Measurements from ENCODE around the gene LINGO3. TPM values are rescaled to one million over a fixed set of nuclear protein-coding genes. Genes with fewer than 3 reads are reported as not detected.

The LINGO3 gene
- total RNA-seq, 2 donors from 2014 or later, result 0.17 TPM; not detected in 1

DNA sequence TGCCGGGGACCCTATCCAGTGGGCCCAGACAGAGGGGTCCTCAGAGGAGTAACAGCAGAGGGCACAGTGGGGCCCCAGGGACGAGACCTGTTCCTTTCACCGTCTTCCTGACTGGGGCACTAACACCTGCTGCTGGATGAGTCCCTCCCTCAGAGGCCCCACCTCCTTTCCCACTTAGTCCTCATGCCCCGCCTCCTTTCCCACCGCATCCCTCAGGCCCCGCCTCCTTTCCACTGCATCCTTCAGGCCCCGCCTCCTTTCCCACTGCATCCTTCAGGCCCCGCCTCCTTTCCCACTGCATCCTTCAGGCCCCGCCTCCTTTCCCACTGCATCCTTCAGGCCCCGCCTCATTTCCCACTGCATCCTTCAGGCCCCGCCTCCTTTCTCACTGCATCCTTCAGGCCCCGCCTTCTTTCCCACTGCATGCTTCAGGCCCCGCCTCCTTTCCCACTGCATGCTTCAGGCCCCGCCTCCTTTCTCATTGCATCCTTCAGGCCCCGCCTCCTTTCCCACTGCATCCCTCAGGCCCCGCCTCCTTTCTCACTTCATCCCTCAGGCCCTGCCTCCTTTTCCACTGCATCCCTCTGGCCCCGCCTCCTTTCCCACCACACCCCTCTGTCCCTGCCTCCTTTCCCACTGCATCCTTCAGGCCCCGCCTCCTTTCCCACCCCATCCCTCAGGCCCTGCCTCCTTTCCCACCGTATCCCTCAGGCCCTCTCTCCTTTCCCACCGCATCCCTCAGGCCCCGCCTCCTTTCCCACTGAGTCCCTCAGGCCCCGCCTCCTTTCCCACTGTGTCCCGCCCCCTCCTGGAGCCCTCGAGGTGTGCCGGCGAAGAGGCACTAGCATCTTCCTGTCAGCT is 27.3 kb upstream of the LINGO3 start:
- Mint-ChIP-seq H3K27me3 (no peaks in the 10 kb centered on the region), H3K4me1 (peaks cover 14% of the 10 kb centered on the region), H3K27ac (no peak overlapping the region), H3K36me3 (ENCODE audit: low read depth) (no peaks in the 10 kb centered on the region), H3K4me3 (no peak overlapping the region), H3K9me3 (peaks cover 7% of the 10 kb centered on the region)
- no peak for ATAC-seq (replicated peaks)

DNA sequence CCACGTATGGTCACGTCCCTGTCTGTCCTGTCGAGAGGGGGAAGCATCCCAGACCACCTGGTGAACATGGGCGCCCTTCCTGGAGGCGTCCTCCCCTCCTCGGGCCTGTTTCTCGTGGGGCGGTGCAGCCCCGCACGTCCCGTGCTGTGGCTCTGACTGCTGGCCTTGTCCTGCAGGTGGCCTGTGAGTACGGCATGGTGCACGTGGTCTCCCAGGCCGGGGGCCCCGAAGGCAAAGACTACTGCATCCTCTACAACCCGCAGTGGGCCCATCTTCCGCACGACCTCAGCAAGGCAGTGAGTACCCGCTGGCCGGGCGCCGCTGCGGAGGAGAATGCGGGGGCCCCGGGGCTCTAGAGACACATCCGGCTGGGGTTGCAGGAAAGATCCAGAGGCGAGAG is 26.5 kb upstream of the LINGO3 start:
- Mint-ChIP-seq H3K36me3 (ENCODE audit: low read depth) (no peaks in the 10 kb centered on the region), H3K27ac (no peak overlapping the region), H3K27me3 (no peaks in the 10 kb centered on the region), H3K4me1 (peaks cover 21% of the 10 kb centered on the region), H3K4me3 (no peak overlapping the region), H3K9me3 (peaks cover 7% of the 10 kb centered on the region)
- ATAC-seq (replicated peaks), result no peak

DNA sequence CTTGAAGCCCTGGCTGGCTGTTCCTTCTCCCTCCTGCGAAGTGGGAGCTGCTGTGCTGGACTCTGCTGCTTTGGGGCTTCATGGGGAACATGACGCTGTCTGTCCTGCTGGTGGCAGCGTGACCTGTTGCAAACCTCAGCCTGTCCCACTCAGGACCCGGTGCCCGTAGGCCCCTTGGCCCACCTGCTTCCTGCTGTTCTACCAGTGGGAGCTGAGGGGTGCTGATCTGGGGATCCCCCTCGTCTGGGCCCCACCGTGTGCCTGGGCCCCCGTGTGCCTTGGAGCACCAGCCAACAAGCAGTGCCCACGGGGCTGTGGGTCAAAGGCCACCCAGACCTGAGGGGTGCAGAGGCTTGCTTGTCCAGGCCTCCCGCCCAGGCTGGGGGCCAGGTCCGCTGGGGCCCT is 25.9 kb upstream of the LINGO3 start:
- ATAC-seq (replicated peaks), result no peak
- no peak overlapping the region for H3K4me3 Mint-ChIP-seq
- H3K9me3 Mint-ChIP-seq, result peaks cover 7% of the 10 kb centered on the region
- no peaks in the 10 kb centered on the region for H3K27me3 Mint-ChIP-seq
- H3K36me3 Mint-ChIP-seq (ENCODE audit: low read depth), result no peaks in the 10 kb centered on the region
- H3K27ac Mint-ChIP-seq, result no peak overlapping the region
- peaks cover 24% of the 10 kb centered on the region for H3K4me1 Mint-ChIP-seq

DNA sequence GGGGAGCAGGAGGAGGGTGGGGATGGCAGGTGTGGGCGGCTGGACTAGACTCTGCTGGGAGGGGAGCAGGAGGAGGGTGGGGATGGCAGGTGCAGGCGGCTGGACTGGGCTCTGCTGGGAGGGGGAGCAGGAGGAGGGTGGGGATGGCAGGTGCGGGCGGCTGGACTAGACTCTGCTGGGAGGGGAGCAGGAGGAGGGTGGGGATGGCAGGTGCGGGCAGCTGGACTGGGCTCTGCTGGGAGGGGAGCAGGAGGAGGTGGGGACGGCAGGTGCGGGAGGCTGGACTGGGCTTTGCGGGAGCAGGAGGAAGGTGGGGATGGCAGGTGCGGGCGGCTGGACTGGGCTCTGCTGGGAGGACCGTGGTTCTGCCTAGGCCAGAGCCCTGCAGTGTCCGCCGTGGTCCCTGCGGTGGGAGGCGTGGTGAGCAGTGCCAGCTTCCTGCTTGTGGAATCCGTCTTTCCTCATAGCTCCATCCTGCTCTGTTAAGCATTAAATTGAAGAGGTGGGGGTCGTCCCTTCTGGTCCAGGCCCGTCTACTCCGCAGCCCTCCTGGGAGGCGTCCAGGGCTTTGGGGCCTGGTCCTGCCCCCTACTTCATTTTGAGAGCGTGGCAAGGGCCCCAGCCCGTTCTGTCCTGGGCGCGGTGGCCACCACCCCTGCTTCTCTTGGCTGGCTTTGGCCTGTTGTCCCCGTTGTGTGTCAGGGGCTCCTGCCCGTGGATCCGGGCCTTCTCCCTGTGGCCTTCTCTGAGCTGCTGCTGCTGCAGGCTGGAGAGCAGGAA is 25.3 kb upstream of the LINGO3 start:
- no peaks in the 10 kb centered on the region for H3K27me3 Mint-ChIP-seq
- peaks cover 7% of the 10 kb centered on the region for H3K9me3 Mint-ChIP-seq
- peaks cover 24% of the 10 kb centered on the region for H3K4me1 Mint-ChIP-seq
- H3K36me3 Mint-ChIP-seq (ENCODE audit: low read depth), result peaks cover 4% of the 10 kb centered on the region
- H3K4me3 Mint-ChIP-seq, result no peak overlapping the region
- H3K27ac Mint-ChIP-seq, result no peak overlapping the region
- ATAC-seq (replicated peaks), result no peak

DNA sequence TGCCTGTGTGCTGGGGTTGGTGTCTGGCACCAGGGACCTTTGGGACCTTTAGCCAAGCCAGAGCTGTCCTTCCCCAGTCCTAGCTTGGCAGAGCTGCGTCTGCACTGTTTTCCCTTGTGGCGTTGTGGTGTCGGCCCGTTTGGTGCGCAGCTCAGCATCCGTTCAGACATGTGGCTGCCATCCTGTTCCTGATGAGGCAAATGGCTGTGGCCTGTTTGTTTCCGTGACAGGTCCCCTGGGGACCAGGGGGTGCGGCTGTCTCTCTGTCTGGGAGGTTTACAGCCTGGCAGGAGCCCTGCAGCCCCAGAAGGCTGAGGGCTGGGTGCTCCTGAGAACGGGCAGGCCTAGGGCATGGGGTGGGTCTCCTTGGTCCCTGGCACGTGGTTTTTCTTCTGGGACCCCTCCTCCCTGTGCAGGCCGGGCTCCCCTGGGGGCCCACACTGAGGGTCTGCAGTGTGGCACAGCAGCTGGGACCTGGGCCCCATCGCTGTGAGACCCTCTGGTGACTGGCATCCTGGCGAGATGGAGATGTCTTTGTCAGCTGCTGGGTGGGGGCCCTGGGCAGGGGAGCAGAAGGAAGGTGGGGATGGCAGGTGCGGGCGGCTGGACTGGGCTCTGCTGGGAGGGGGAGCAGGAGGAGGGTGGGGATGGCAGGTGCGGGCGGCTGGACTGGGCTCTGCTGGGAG is 24.5 kb upstream of the LINGO3 start:
- ATAC-seq (replicated peaks), result no peak
- peaks cover 28% of the 10 kb centered on the region for H3K4me1 Mint-ChIP-seq
- no peaks in the 10 kb centered on the region for H3K27me3 Mint-ChIP-seq
- peaks cover 7% of the 10 kb centered on the region for H3K9me3 Mint-ChIP-seq
- H3K27ac Mint-ChIP-seq, result no peak overlapping the region
- peaks cover 11% of the 10 kb centered on the region for H3K36me3 Mint-ChIP-seq (ENCODE audit: low read depth)
- no peak overlapping the region for H3K4me3 Mint-ChIP-seq

DNA sequence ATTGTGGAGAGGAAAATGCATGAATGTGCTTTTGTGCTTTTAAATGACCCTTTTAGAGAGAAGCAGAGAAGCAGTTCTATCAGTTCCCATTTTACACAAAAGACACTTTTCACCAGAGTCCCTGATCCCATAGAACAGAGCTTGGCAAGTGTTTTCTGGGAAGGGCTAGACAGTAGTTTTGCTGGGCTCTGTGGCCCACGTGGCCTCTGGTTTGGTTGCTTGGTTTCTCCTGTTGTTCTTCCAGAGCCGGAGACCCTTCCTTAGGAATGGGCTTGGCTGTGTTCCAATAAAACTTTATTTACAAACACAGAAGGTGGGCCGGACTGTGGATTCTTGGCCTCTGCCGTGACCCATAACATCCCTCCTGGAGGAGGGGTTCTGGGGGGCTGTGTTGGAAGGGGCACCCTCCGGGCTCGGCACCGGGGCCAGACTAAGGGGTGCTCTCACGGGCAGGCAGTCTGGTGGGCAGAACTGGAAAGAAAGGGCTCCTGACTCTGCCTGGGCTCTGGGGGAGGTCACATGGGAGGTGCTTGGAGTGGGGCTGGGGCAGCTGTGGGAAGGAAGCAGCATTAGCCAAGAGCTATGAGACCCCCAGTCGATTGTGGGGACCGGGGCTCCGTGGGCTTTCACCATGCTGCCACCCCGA is 23.8 kb upstream of the LINGO3 start:
- H3K4me1 Mint-ChIP-seq, result peaks cover 30% of the 10 kb centered on the region
- no peak overlapping the region for H3K4me3 Mint-ChIP-seq
- H3K27me3 Mint-ChIP-seq, result no peaks in the 10 kb centered on the region
- H3K9me3 Mint-ChIP-seq, result peaks cover 7% of the 10 kb centered on the region
- peaks cover 19% of the 10 kb centered on the region for H3K36me3 Mint-ChIP-seq (ENCODE audit: low read depth)
- no peak for ATAC-seq (replicated peaks)
- H3K27ac Mint-ChIP-seq, result no peak overlapping the region

DNA sequence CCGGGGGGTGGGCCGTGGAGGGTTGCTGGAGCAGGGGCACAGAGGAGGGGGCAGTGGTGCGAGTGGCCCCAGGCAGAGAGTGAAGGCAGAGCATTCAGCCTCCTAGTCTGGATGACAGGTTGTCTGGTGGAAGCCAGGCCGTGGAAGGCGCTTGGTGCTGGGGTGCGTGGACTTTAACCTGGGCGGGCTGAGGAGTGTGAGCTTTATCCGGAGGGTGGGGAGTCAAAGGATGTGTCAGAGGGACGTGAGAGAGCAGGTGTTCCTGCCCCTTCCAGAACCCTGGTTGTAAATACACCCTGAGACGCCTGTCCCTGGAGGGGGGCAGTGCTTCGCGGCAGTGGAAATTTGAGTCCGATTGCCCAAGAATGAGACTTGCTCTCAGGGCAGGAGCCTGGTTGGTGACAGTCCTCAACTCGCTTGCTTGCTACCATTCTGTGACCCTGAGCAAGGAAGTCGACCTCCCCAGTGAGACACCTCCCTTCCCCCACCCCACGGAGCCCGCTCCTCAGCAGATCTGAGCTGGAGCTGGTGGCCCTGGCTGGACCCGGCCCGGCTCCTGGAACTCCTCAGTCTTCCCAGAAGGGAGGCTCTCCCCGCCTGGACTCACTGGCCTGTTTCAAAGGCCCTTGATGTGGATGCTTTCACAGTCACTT is 22.8 kb upstream of the LINGO3 start:
- H3K4me3 Mint-ChIP-seq, result peak overlapping the region; percentile 97
- no peaks in the 10 kb centered on the region for H3K27me3 Mint-ChIP-seq
- H3K9me3 Mint-ChIP-seq, result peaks cover 3% of the 10 kb centered on the region
- peak overlapping the region; percentile 97 for H3K27ac Mint-ChIP-seq
- peaks cover 26% of the 10 kb centered on the region for H3K4me1 Mint-ChIP-seq
- no peak for ATAC-seq (replicated peaks)
- peaks cover 29% of the 10 kb centered on the region for H3K36me3 Mint-ChIP-seq (ENCODE audit: low read depth)

DNA sequence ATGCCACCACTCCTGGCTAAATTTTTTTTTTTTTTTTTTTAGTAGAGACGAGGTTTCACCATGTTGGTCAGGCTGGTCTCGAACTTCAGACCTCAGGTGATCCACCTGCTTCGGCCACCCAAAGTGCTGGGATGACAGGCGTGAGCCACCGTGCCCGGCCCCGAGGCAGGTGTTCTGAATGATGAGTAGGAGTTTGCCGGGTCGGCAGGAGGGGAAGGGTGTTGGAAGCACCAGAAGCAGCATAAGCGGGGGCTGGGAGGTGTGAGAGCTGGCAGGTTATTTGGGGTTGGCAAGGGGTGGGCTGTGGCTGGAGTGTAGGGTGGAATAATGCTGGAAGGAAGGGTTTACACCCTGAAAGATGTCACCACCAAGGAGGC is 22.3 kb upstream of the LINGO3 start:
- Mint-ChIP-seq H3K27me3 (no peaks in the 10 kb centered on the region), H3K36me3 (ENCODE audit: low read depth) (peaks cover 34% of the 10 kb centered on the region), H3K4me3 (peak overlapping the region; percentile 97), H3K9me3 (no peaks in the 10 kb centered on the region), H3K4me1 (peaks cover 24% of the 10 kb centered on the region), H3K27ac (peak overlapping the region; percentile 97)
- ATAC-seq (replicated peaks), result no peak

DNA sequence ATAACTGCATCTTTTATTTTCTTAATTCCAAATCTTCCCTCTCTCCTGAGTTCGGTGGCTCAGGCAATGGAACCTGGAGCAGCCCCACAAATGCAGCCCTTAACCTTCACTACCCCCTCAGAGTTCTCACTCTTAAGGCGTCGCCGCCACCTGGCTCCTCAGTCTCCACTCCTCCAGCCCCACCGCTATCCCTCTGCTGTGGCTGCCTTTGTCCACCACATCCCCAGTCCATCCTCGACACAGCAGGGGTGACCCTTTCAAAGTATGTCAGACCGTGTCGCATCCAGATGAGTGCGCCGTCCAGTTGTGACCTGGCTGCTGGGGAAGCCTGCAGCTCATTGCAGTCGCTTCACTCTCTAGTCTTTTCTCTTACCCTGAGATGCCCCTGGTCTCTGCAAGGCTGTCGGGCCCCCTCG is 21.6 kb upstream of the LINGO3 start:
- peak overlapping the region; percentile 97 for H3K4me3 Mint-ChIP-seq
- no peak for ATAC-seq (replicated peaks)
- H3K36me3 Mint-ChIP-seq (ENCODE audit: low read depth), result peaks cover 39% of the 10 kb centered on the region
- no peaks in the 10 kb centered on the region for H3K9me3 Mint-ChIP-seq
- peaks cover 24% of the 10 kb centered on the region for H3K4me1 Mint-ChIP-seq
- H3K27ac Mint-ChIP-seq, result peak overlapping the region; percentile 97
- no peaks in the 10 kb centered on the region for H3K27me3 Mint-ChIP-seq

DNA sequence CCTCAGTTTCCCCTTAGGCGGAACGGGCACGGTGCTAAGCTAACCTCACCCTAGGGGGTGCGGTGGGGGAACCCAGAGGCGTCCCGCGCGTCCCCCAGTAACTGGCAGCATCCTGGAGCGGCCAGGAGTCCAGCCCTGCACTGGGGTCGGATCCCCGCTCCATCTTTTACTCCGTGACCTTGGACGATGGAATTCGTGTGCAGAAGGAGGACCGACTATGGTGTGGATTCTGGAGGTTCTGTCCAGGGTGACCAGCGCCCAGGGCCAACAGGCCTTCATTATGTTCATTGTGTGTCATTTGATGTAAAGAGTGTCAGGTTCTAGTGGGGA is 21.2 kb upstream of the LINGO3 start:
- H3K4me1 Mint-ChIP-seq, result peaks cover 24% of the 10 kb centered on the region
- no peaks in the 10 kb centered on the region for H3K9me3 Mint-ChIP-seq
- H3K36me3 Mint-ChIP-seq (ENCODE audit: low read depth), result peaks cover 43% of the 10 kb centered on the region
- peak overlapping the region; percentile 97 for H3K27ac Mint-ChIP-seq
- no peak for ATAC-seq (replicated peaks)
- H3K4me3 Mint-ChIP-seq, result peak overlapping the region; percentile 97
- H3K27me3 Mint-ChIP-seq, result no peaks in the 10 kb centered on the region

DNA sequence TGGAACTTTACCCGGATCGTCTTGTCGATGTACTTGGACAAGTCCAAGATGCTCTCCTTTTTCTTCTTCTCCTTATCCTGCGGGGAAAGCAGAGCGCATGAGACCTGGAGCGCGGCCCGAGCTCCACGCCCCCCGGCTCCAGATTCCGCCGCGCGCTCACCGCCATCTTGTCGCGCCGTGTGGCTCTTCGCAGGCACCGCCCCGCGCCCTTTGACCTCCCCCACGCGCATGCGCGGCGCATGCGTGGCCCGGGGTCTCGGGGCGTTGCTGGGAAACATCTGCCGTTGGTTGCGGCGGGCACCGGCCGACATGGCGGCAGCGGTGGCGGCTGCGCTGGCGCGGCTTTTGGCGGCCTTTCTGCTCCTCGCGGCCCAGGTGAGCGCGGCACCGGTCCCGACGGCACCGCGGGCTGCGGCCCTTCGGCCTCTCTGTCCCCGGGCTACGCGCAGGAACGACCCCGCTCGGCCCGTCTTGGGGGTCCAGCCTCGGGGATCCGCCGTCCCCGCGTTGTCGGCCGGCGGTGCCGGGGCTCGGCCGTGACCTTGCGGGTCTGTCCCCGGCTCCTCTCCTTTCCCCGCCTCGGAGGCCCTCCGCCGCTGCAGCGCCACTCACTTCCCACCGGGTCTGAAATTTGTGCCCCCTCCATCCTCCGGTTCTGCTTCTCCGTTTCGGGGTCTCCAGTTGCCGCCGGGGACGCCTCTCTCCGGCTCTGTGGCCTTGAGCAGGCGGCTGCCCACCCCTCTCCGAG is 20.6 kb upstream of the LINGO3 start, which contains the start of the genes LSM7 and SPPL2B:
TSS of gene LSM7 (minus strand) at position 186 of the 748 bp plus-strand sequence. CDS start at position 166, 20 bp downstream.
TSS of gene SPPL2B (plus strand) at position 284 of the 748 bp plus-strand sequence. CDS start at position 310, 26 bp downstream.
- Mint-ChIP-seq H3K4me1 (peaks cover 24% of the 10 kb centered on the region), H3K9me3 (no peaks in the 10 kb centered on the region)

DNA sequence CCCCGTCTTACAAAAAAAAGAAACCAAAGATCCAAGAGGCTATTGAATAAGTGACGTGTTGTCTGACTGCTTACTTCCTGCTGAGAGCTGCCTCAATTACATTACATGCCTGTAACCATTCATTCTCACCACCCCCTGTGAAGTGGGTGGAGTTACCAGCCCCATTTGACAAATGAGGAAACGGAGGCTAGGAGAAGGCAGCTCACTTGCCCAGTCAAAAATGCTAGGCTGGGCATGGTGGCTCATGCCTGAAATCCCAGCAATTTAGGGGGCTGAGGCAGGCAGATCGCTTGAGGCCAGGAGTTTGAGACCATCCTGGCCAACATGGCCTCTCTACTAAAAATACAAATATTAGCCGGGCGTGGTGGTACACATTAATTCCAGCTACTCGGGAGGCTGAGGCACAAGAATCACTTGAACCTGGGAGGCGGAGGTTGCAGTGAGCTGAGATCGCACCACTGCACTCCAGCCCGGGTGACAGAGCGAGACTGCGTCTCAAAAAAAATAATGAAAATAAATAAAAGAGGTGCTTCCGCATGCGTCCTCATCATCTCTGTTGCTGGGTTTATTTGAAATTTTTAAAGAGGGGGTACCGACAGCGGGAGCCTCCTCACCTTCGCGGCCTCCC is 19.9 kb upstream of the LINGO3 start:
- Mint-ChIP-seq H3K27ac (peak overlapping the region; percentile 97), H3K4me1 (peaks cover 24% of the 10 kb centered on the region)
- ATAC-seq (replicated peaks), result peak; percentile 83

More for the DNA sequence above, 20.6 kb upstream of the LINGO3 start, which contains the start of the genes LSM7 and SPPL2B:
- Mint-ChIP-seq H3K27me3 (no peaks in the 10 kb centered on the region), H3K36me3 (ENCODE audit: low read depth) (peaks cover 48% of the 10 kb centered on the region), H3K4me3 (peak within 1 kb of the TSS; percentile 97), H3K27ac (peak within 1 kb of the TSS; percentile 97)
- ATAC-seq (replicated peaks), result peak; percentile 91

More for the DNA sequence above, 19.9 kb upstream of the LINGO3 start:
- peaks cover 54% of the 10 kb centered on the region for H3K36me3 Mint-ChIP-seq (ENCODE audit: low read depth)
- H3K27me3 Mint-ChIP-seq, result no peaks in the 10 kb centered on the region
- no peaks in the 10 kb centered on the region for H3K9me3 Mint-ChIP-seq
- peak overlapping the region; percentile 97 for H3K4me3 Mint-ChIP-seq

Measured in activated T-helper 17 cell treated with anti-CD3 and anti-CD28 coated beads, Interleukin-2, amount 50 U/mL, for 72 hours (primary cell).